ENCODE data around the gene B3GALNT2.
A peak's percentile ranks its signal among the peaks of the same experiment; 100 is the strongest.

The B3GALNT2 gene

GRCh38 chr1:235404190-235404589, 100.1 kb downstream of the B3GALNT2 start (continued):
- no peak for TF ChIP-seq BCL6B (tag by site-specific recombination; IDR thresholded peaks at IDR 0.05)
- TF ChIP-seq ZNF776 (tag by site-specific recombination; IDR thresholded peaks at IDR 0.05; ENCODE audit: borderline replicate concordance), result no peak
- no peak for TF ChIP-seq ZNF768 (tag by site-specific recombination; IDR thresholded peaks at IDR 0.05)

- H3K9me3 ChIP-seq (ENCODE audit: control insufficient read depth, insufficient read depth, low read depth, low read length), result no peaks in the 10 kb centered on the region
- H3K27ac ChIP-seq (ENCODE audit: extremely low read depth, low read depth, low read length), result no peak overlapping the region
- no peak overlapping the region for H3K4me3 ChIP-seq (ENCODE audit: low read depth, low read length)
- H3K36me3 ChIP-seq (ENCODE audit: control insufficient read depth in 2 of 2, insufficient read depth in 1 of 2, low read length in 2 of 2), result peaks cover 0 to 3% of the 10 kb centered on the region in 2 experiments; a peak in 2 of 3 replicates
- peaks cover 24% of the 10 kb centered on the region for H3K4me1 ChIP-seq (ENCODE audit: control insufficient read depth, insufficient read depth, low read length)
- ChIA-PET CTCF (interaction anchor here (0.5 to 1.1 kb wide), 4 partner anchors 12 to 241 kb away, joined by 3 to 13 read pairs (median 4); no protein-coding TSS in a partner anchor), POLR2A (no interaction called here)
- TF ChIP-seq SALL2 (tag by site-specific recombination; IDR thresholded peaks at IDR 0.05; ENCODE audit: borderline replicate concordance) (no peak), ZNF510 (tag by site-specific recombination; IDR thresholded peaks at IDR 0.05; ENCODE audit: insufficient replicate concordance) (no peak), SP2 (tag by site-specific recombination; IDR thresholded peaks at IDR 0.05) (no peak), GLIS1 (tag by site-specific recombination; IDR thresholded peaks at IDR 0.05) (no peak), SETDB1 (IDR thresholded peaks at IDR 0.05; ENCODE audit: insufficient read length, low read length) (no peak), ZNF155 (tag by site-specific recombination; IDR thresholded peaks at IDR 0.05) (no peak), ZNF549 (tag by site-specific recombination; IDR thresholded peaks at IDR 0.05) (no peak)
Observed at GRCh38 chr1:235403593-235403992, 100.7 kb downstream of the B3GALNT2 start.

- ChIA-PET CTCF (interaction anchor here (0.6 to 1.1 kb wide), 4 partner anchors 13 to 1050 kb away, joined by 3 to 4 read pairs (median 4); no protein-coding TSS in a partner anchor), POLR2A (no interaction called here)
- Histone ChIP-seq H3K36me3 (ENCODE audit: control insufficient read depth in 2 of 2, insufficient read depth in 1 of 2, low read length in 2 of 2) (peaks cover 0 to 3% of the 10 kb centered on the region in 2 experiments; a peak in 2 of 3 replicates), H3K9me3 (ENCODE audit: control insufficient read depth, insufficient read depth, low read depth, low read length) (no peaks in the 10 kb centered on the region), H3K4me1 (ENCODE audit: control insufficient read depth, insufficient read depth, low read length) (peaks cover 15% of the 10 kb centered on the region), H3K27ac (ENCODE audit: extremely low read depth, low read depth, low read length) (no peak overlapping the region), H3K4me3 (ENCODE audit: low read depth, low read length) (no peak overlapping the region)
- TF ChIP-seq YY1 (tag by site-specific recombination; IDR thresholded peaks at IDR 0.05) (no peak), ZSCAN30 (tag by site-specific recombination; IDR thresholded peaks at IDR 0.05) (no peak), ZNF544 (tag by site-specific recombination; IDR thresholded peaks at IDR 0.05) (no peak), IKZF3 (tag by site-specific recombination; IDR thresholded peaks at IDR 0.05) (no peak), TRIM28 (IDR thresholded peaks at IDR 0.05; ENCODE audit: borderline replicate concordance, low read length) (no peak), ZNF560 (tag by site-specific recombination; IDR thresholded peaks at IDR 0.05; ENCODE audit: borderline replicate concordance) (no peak), GLIS2 (tag by site-specific recombination; IDR thresholded peaks at IDR 0.05) (no peak), ZNF311 (tag by site-specific recombination; IDR thresholded peaks at IDR 0.05; ENCODE audit: borderline replicate concordance) (no peak), ZBTB48 (tag by site-specific recombination; IDR thresholded peaks at IDR 0.05) (0 out of 2 replicates have a peak, but pooled peaks have one; percentile 19), TSHZ1 (tag by site-specific recombination; IDR thresholded peaks at IDR 0.05; ENCODE audit: borderline replicate concordance) (peak; percentile 37; the same call in 1 of the 2 replicates), BCL11A (tag by site-specific recombination; IDR thresholded peaks at IDR 0.05; ENCODE audit: low read depth) (peak; percentile 79; the same call in 1 of the 2 replicates), PRDM10 (tag by site-specific recombination; IDR thresholded peaks at IDR 0.05) (no peak), OSR2 (tag by site-specific recombination; IDR thresholded peaks at IDR 0.05) (peak; percentile 79), SCRT2 (tag by site-specific recombination; IDR thresholded peaks at IDR 0.05) (no peak)
Observed at GRCh38 chr1:235402457-235403200, 101.6 kb downstream of the B3GALNT2 start.
